GM06990 (cell line): Measurements from ENCODE around the gene MS4A10.

Source experiments
- DNase-seq: peaks from one replicate; pipeline ENCODE4 v3.0.0-alpha.2; 2011; ENCODE audit not compliant: insufficient read length; ENCODE audit errors: extremely low read depth
- H3K27me3 ChIP-seq: replicated peaks from 2 replicates; pipeline ENCODE4 v1.6.0; 2011; ENCODE audit warnings: low read length; ENCODE audit not compliant: control insufficient read depth, insufficient read depth
- H3K36me3 ChIP-seq: 2 replicates; pipeline ENCODE4 v1.5.1; 2011; ENCODE audit warnings: low read length; ENCODE audit not compliant: control insufficient read depth, insufficient read depth
- H3K4me3 ChIP-seq: replicated peaks from 2 replicates; pipeline ENCODE4 v1.5.1; 2011; ENCODE audit warnings: low read depth, mild to moderate bottlenecking, control low read depth, low read length
- TF ChIP-seq, protein P1 (sequence below): IDR thresholded peaks from 2 replicates; pipeline ENCODE4 v1.5.1; 2011; ENCODE audit warnings: low read length, control low read depth, mild to moderate bottlenecking, inconsistent platforms; ENCODE audit not compliant: insufficient read depth, poor library complexity, severe bottlenecking

The MS4A10 gene

GRCh38 chr11:60747359-60747873 is 37.7 kb upstream of the MS4A10 start:
- H3K4me3 ChIP-seq: no peak overlapping the region
- H3K27me3 ChIP-seq: no peaks in the 10 kb centered on the region

DNA sequence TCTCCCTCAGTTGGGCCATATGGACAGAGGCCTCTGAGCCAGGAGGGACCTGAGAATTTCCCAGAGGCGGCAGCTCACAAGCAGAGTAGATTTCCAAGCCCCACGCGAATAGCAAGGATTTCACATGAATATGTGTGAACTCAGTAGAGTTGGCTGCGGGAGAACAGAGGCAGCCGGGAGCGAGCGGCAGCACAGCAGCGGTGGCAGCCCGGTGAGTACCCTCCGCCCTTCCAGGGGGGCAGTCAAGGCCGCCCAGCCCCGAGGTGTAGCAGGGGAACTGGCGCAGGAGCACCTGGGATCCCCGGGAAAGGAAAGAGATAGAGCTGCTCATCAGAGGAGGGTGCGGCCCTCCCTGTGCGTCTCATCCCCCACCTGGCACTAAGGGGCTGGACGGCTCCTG is 36.9 kb upstream of the MS4A10 start:
- H3K4me3 ChIP-seq: no peak overlapping the region
- H3K27me3 ChIP-seq: no peaks in the 10 kb centered on the region
- no peak for DNase-seq
- TF ChIP-seq, protein P1, sequence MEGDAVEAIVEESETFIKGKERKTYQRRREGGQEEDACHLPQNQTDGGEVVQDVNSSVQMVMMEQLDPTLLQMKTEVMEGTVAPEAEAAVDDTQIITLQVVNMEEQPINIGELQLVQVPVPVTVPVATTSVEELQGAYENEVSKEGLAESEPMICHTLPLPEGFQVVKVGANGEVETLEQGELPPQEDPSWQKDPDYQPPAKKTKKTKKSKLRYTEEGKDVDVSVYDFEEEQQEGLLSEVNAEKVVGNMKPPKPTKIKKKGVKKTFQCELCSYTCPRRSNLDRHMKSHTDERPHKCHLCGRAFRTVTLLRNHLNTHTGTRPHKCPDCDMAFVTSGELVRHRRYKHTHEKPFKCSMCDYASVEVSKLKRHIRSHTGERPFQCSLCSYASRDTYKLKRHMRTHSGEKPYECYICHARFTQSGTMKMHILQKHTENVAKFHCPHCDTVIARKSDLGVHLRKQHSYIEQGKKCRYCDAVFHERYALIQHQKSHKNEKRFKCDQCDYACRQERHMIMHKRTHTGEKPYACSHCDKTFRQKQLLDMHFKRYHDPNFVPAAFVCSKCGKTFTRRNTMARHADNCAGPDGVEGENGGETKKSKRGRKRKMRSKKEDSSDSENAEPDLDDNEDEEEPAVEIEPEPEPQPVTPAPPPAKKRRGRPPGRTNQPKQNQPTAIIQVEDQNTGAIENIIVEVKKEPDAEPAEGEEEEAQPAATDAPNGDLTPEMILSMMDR: no peak
- no peaks in the 10 kb centered on the region for H3K36me3 ChIP-seq

More at GRCh38 chr11:60747359-60747873, 37.7 kb upstream of the MS4A10 start:
- DNase-seq: no peak
- TF ChIP-seq, protein P1: no peak
- H3K36me3 ChIP-seq: no peaks in the 10 kb centered on the region

GRCh38 chr11:60748821-60749220 is 36.3 kb upstream of the MS4A10 start:
- no peak for DNase-seq
- Histone ChIP-seq H3K36me3 (no peaks in the 10 kb centered on the region), H3K4me3 (no peak overlapping the region), H3K27me3 (no peaks in the 10 kb centered on the region)
- TF ChIP-seq, protein P1: no peak

- H3K4me3 ChIP-seq: no peak overlapping the region
- no peak for DNase-seq
- no peaks in the 10 kb centered on the region for H3K27me3 ChIP-seq
- H3K36me3 ChIP-seq: no peaks in the 10 kb centered on the region
- TF ChIP-seq, protein P1: no peak
These were observed 34.2 kb upstream of the MS4A10 start for GRCh38 chr11:60750911-60751310.

DNA sequence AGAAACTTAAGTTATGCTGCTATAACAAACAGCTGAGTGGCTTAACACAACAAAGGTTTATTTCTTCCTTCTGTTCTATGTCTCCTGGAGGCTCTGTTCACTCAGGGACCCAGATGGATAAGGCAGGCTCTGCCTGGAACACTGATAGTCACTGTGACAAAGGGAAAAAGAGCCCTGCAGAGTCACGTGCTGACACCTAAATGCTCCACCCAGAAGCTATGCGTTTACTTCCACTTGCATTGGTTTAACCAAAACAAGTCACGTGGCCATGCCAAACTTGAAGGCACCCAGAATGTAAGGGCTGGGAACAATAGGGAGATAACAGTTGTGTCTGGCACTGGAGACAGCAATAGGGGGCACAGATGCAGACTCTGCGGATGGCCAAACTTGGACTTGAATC is 31.8 kb upstream of the MS4A10 start:
- no peaks in the 10 kb centered on the region for H3K27me3 ChIP-seq
- no peak overlapping the region for H3K4me3 ChIP-seq
- DNase-seq: no peak
- no peaks in the 10 kb centered on the region for H3K36me3 ChIP-seq
- TF ChIP-seq, protein P1: no peak

DNA sequence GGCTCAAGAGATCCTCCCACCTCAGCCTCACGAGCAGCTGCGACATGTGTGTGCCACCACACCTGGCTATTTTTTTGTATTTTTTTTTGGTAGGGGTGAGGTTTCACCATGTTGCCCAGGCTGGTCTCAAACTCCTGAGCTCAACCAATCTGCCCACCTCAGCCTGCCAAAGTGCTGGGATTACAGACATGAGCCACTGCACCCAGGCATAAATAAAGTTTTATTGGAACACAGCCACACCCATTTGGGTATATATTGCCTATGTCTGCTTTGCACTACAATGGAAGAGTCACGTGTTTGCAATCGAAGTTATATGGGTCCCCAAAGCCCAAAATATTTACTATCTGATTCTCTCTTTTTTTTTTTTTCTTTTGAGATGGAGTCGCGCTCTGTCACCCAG is 30.2 kb upstream of the MS4A10 start:
- TF ChIP-seq, protein P1: no peak
- no peak for DNase-seq
- H3K36me3 ChIP-seq: no peaks in the 10 kb centered on the region
- no peaks in the 10 kb centered on the region for H3K27me3 ChIP-seq
- no peak overlapping the region for H3K4me3 ChIP-seq
